Measurements from ENCODE around the gene TRIM69.
"Not testable (repeated sequence)": the region's sequence is repeated elsewhere in the genome, so short reads cannot be mapped to it uniquely, and the experiment has no call there.

Gene TRIM69

GRCh38 chr15:44736181-44736765 is at the start of gene TRIM69:
Gene TRIM69, plus strand, starts transcription at chr15:44736528. Its CDS starts 177 bp downstream, at chr15:44736705.
- H3K4me3 ChIP-seq (ENCODE audit: low read depth, low read length), result no peak within 1 kb of the TSS
- TF ChIP-seq CTCF (conservative IDR thresholded peaks at IDR 0.05; ENCODE audit: low read depth, low read length), result no peak
- DNase-seq (ENCODE audit: low read depth), result no peak

GRCh38 chr15:44689318-44689717 is 47.0 kb upstream of the TRIM69 start:
- DNase-seq (ENCODE audit: low read depth), result not testable (repeated sequence)

GRCh38 chr15:44690245-44690644 is 46.1 kb upstream of the TRIM69 start:
- not testable (repeated sequence) for DNase-seq (ENCODE audit: low read depth); H3K4me3 ChIP-seq (ENCODE audit: low read depth, low read length)

More at GRCh38 chr15:44689318-44689717, 47.0 kb upstream of the TRIM69 start:
- H3K4me3 ChIP-seq (ENCODE audit: low read depth, low read length), result not testable (repeated sequence)

- DNase-seq (ENCODE audit: low read depth), result no peak
- no peak overlapping the region for H3K4me3 ChIP-seq (ENCODE audit: low read depth, low read length)
- no peak for TF ChIP-seq CTCF (conservative IDR thresholded peaks at IDR 0.05; ENCODE audit: low read depth, low read length)
These were observed 43.7 kb upstream of the TRIM69 start for GRCh38 chr15:44692659-44693058.

GRCh38 chr15:44694416-44694815 is 41.9 kb upstream of the TRIM69 start:
- no peak for TF ChIP-seq CTCF (conservative IDR thresholded peaks at IDR 0.05; ENCODE audit: low read depth, low read length)
- no peak overlapping the region for H3K4me3 ChIP-seq (ENCODE audit: low read depth, low read length)

GRCh38 chr15:44695294-44695693 is 41.0 kb upstream of the TRIM69 start:
- no peak for DNase-seq (ENCODE audit: low read depth)
- TF ChIP-seq CTCF (conservative IDR thresholded peaks at IDR 0.05; ENCODE audit: low read depth, low read length), result no peak
- H3K4me3 ChIP-seq (ENCODE audit: low read depth, low read length), result no peak overlapping the region

More at GRCh38 chr15:44694416-44694815, 41.9 kb upstream of the TRIM69 start:
- DNase-seq (ENCODE audit: low read depth), result no peak

- no peak for TF ChIP-seq CTCF (conservative IDR thresholded peaks at IDR 0.05; ENCODE audit: low read depth, low read length)
- no peak overlapping the region for H3K4me3 ChIP-seq (ENCODE audit: low read depth, low read length)
- DNase-seq (ENCODE audit: low read depth), result no peak
These were observed 39.3 kb upstream of the TRIM69 start for GRCh38 chr15:44697014-44697413.

- no peak for DNase-seq (ENCODE audit: low read depth)
- no peak overlapping the region for H3K4me3 ChIP-seq (ENCODE audit: low read depth, low read length)
- no peak for TF ChIP-seq CTCF (conservative IDR thresholded peaks at IDR 0.05; ENCODE audit: low read depth, low read length)
These were observed 37.7 kb upstream of the TRIM69 start for GRCh38 chr15:44698641-44699040.

GRCh38 chr15:44700676-44701075 is 35.7 kb upstream of the TRIM69 start:
- not testable (repeated sequence) for DNase-seq (ENCODE audit: low read depth); H3K4me3 ChIP-seq (ENCODE audit: low read depth, low read length)
